Testis (tissue), 2 donors: Measurements from ENCODE around the gene GPR161.

Experiments used
- POLR2A ChIP-seq: fragments of 450-650 bp; IDR thresholded peaks from one replicate; pipeline ENCODE4 v1.6.1; 2017; ENCODE audit warnings: antibody characterized with exemption, mild to moderate bottlenecking, moderate library complexity
- TF ChIP-seq, protein P1 (sequence below), 3 experiments: fragments of 450-650 bp in 2 of 3; fragments of 200-600 bp in 1 of 3; sonication (generic) in 1 of 3; IDR thresholded peaks; one replicate each; pipeline ENCODE4 v1.5.1; 2016 to 2019; ENCODE audit warnings: antibody characterized with exemption in 3 of 3, mild to moderate bottlenecking in 2 of 3, moderate library complexity in 1 of 3

DNA sequence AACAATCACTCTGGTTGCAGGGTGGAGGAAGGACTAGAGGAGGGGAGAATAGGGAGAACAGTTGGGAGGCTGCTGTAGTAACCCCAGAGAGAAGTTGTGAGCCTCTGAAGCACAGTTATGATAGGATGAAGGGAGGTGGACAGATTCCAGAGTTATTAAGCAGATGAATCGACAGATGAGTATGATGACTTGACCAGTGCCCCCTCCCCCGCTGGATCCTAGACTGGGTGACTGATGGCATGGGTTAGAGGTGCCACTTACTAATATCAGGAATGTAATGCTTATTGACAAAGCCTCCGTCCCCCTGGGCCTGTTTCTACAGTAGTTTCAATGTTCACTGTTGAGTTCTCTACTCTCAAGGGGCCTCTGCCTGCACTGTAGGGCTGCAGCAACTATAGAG, 28.0 kb upstream of the GPR161 start:
- TF ChIP-seq, protein P1, sequence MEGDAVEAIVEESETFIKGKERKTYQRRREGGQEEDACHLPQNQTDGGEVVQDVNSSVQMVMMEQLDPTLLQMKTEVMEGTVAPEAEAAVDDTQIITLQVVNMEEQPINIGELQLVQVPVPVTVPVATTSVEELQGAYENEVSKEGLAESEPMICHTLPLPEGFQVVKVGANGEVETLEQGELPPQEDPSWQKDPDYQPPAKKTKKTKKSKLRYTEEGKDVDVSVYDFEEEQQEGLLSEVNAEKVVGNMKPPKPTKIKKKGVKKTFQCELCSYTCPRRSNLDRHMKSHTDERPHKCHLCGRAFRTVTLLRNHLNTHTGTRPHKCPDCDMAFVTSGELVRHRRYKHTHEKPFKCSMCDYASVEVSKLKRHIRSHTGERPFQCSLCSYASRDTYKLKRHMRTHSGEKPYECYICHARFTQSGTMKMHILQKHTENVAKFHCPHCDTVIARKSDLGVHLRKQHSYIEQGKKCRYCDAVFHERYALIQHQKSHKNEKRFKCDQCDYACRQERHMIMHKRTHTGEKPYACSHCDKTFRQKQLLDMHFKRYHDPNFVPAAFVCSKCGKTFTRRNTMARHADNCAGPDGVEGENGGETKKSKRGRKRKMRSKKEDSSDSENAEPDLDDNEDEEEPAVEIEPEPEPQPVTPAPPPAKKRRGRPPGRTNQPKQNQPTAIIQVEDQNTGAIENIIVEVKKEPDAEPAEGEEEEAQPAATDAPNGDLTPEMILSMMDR (IDR thresholded peaks at IDR 0.05) = no peak
- TF ChIP-seq POLR2A = no peak
